CD4-positive, alpha-beta memory T cell (primary cell): ENCODE measurements around the gene CCDC85B. TPM values are rescaled to one million over a fixed set of nuclear protein-coding genes. Genes with fewer than 3 reads are reported as not detected.

Experiments used
- CTCF ChIA-PET: fragments of 350-600 bp; sonication (Branson Sonifier 250); formaldehyde crosslinking; loops from one replicate; lab custom pipeline; 2021; ENCODE audit warnings: inconsistent platforms; ENCODE audit not compliant: partially characterized antibody; lab: Charles Lee
- POLR2A ChIA-PET: fragments of 350-600 bp; sonication (Branson Sonifier 250); formaldehyde crosslinking; loops from one replicate; lab custom pipeline; 2021; ENCODE audit not compliant: partially characterized antibody; lab: Charles Lee
- DNase-seq, 5 donors: peaks; one replicate each; pipeline versions ENCODE4 v3.0.0 to v3.0.0-alpha.2; 2020 to 2022; ENCODE audit warnings: mixed read lengths in 1 of 5
- H3K27ac ChIP-seq: one replicate; pipeline ENCODE4 v1.7.0; 2013; ENCODE audit warnings: low read depth, low read length
- H3K27me3 ChIP-seq: 2 replicates; pipeline ENCODE4 v1.7.0; 2013; ENCODE audit warnings: mild to moderate bottlenecking, low read length, moderate library complexity; ENCODE audit not compliant: insufficient read depth
- H3K36me3 ChIP-seq: 2 replicates; pipeline ENCODE4 v1.7.0; 2013; ENCODE audit warnings: mild to moderate bottlenecking, low read length, moderate library complexity; ENCODE audit not compliant: insufficient read depth
- H3K4me1 ChIP-seq: 2 replicates; pipeline ENCODE4 v1.7.0; 2013; ENCODE audit warnings: mild to moderate bottlenecking, low read length, moderate library complexity; ENCODE audit not compliant: insufficient read depth
- H3K4me3 ChIP-seq, 2 donors: one replicate each; pipeline ENCODE4 v1.7.0; 2013; ENCODE audit warnings: low read length in 2 of 2, mild to moderate bottlenecking in 1 of 2
- H3K9me3 ChIP-seq, 2 donors: one replicate each; pipeline ENCODE4 v1.7.0; 2013; ENCODE audit warnings: low read length in 2 of 2, control low read depth in 1 of 2; ENCODE audit not compliant: control insufficient read depth in 1 of 2
- H3K27ac Mint-ChIP-seq, 7 donors: one replicate each; pipeline ENCODE4 v1.8.0; 2020 to 2021; ENCODE audit warnings: mixed read lengths in 7 of 7, mild to moderate bottlenecking in 6 of 7, inconsistent platforms in 3 of 7, moderate library complexity in 3 of 7
- H3K27me3 Mint-ChIP-seq, 2 donors: one replicate each; pipeline ENCODE4 v1.8.0; 2020 to 2021; ENCODE audit warnings: mixed read lengths in 2 of 2
- H3K36me3 Mint-ChIP-seq, 2 donors: one replicate each; pipeline ENCODE4 v1.8.0; 2020 to 2021; ENCODE audit warnings: mixed read lengths in 2 of 2, inconsistent platforms in 1 of 2, mild to moderate bottlenecking in 1 of 2
- H3K4me1 Mint-ChIP-seq, 4 donors: one replicate each; pipeline ENCODE4 v1.8.0; 2020 to 2021; ENCODE audit warnings: mixed read lengths in 4 of 4, mild to moderate bottlenecking in 1 of 4
- H3K4me3 Mint-ChIP-seq, 8 donors: one replicate each; pipeline ENCODE4 v1.8.0; 2020 to 2021; ENCODE audit warnings: mixed read lengths in 8 of 8, mild to moderate bottlenecking in 7 of 8, moderate library complexity in 6 of 8, inconsistent platforms in 3 of 8
- H3K9me3 Mint-ChIP-seq, 8 donors: one replicate each; pipeline ENCODE4 v1.8.0; 2020 to 2021; ENCODE audit warnings: mixed read lengths in 8 of 8, mild to moderate bottlenecking in 5 of 8, inconsistent platforms in 3 of 8, moderate library complexity in 1 of 8
- intact Hi-C: fragments of 100-400 bp; cut with micrococcal nuclease; formaldehyde crosslinking; loops from one replicate; pipeline ENCODE4 v1.15.1; 2023
- polyA plus RNA-seq, 2 donors: library from polyadenylated mRNA; unstranded; fragments of 300-500 nt; fragmentation: Illumina TruSeq; gene quantifications; one replicate each; pipeline ENCODE4 v1.2.3, GENCODE V29; 2021
- total RNA-seq, 2 experiments: library from RNA; stranded (reverse); gene quantifications; one replicate each; pipeline ENCODE4 v1.2.3, GENCODE V29; 2021

Gene CCDC85B
- total and polyA plus RNA-seq, 4 experiments from 2014 or later = 22.9 to 68.3 (median 42.5) TPM

GRCh38 chr11:65911682-65912568 is 21.5 kb downstream of the CCDC85B start:
- DNase-seq = no peak
- Mint-ChIP-seq H3K4me1 (peaks cover 11 to 30% (median 20%) of the 10 kb centered on the region in 4 donors), H3K36me3 (peaks cover 0 to 5% of the 10 kb centered on the region in 2 donors), H3K27ac (no peak overlapping the region), H3K27me3 (peaks cover 3 to 7% of the 10 kb centered on the region in 2 donors), H3K9me3 (no peaks in the 10 kb centered on the region), H3K4me3 (no peak overlapping the region)
- H3K4me3 ChIP-seq = no peak overlapping the region
- H3K4me1 ChIP-seq = peaks cover 12% of the 10 kb centered on the region
- POLR2A ChIA-PET = interaction anchor here (1.3 kb wide), 1 partner anchor 22 kb away, joined by 7 read pairs; the partner anchor contains the start of gene CCDC85B
- no peaks in the 10 kb centered on the region for H3K27me3 ChIP-seq
- CTCF ChIA-PET = interaction anchor here (1.6 to 3.0 kb wide), 3 partner anchors 21 to 27 kb away, joined by 9 to 13 read pairs (median 11); partner anchors contain the start of genes CCDC85B and FIBP
- no peaks in the 10 kb centered on the region for H3K36me3 ChIP-seq
- no peaks in the 10 kb centered on the region for H3K9me3 ChIP-seq
- intact Hi-C loops = no loop called here
- H3K27ac ChIP-seq = no peak overlapping the region

GRCh38 chr11:65912845-65913244 is 22.4 kb downstream of the CCDC85B start:
- ChIA-PET POLR2A (interaction anchor here (1.3 kb wide), 1 partner anchor 23 kb away, joined by 7 read pairs; the partner anchor contains the start of gene CCDC85B), CTCF (interaction anchor here (3.0 kb wide), 2 partner anchors 22 to 28 kb away, joined by 11 to 13 read pairs; partner anchors contain the start of gene CCDC85B)
- Mint-ChIP-seq H3K27me3 (peaks cover 3 to 7% of the 10 kb centered on the region in 2 donors), H3K27ac (no peak overlapping the region), H3K4me1 (peaks cover 15 to 39% (median 24%) of the 10 kb centered on the region in 4 donors), H3K36me3 (peaks cover 0 to 5% of the 10 kb centered on the region in 2 donors), H3K4me3 (no peak overlapping the region), H3K9me3 (no peaks in the 10 kb centered on the region)
- no peak for DNase-seq
- intact Hi-C loops = no loop called here
- H3K4me1 ChIP-seq = peaks cover 21% of the 10 kb centered on the region
- no peaks in the 10 kb centered on the region for H3K9me3 ChIP-seq
- no peaks in the 10 kb centered on the region for H3K27me3 ChIP-seq
- H3K4me3 ChIP-seq = no peak overlapping the region
- no peak overlapping the region for H3K27ac ChIP-seq
- no peaks in the 10 kb centered on the region for H3K36me3 ChIP-seq

GRCh38 chr11:65915101-65915820 is 24.8 kb downstream of the CCDC85B start:
- Histone ChIP-seq H3K4me1 (peaks cover 30% of the 10 kb centered on the region), H3K4me3 (no peak overlapping the region), H3K36me3 (no peaks in the 10 kb centered on the region), H3K27me3 (no peaks in the 10 kb centered on the region), H3K27ac (no peak overlapping the region), H3K9me3 (no peaks in the 10 kb centered on the region)
- Mint-ChIP-seq H3K4me3 (peak overlapping the region in 1 of 8 donors; percentile 25), H3K9me3 (no peaks in the 10 kb centered on the region), H3K36me3 (peaks cover 0 to 17% of the 10 kb centered on the region in 2 donors), H3K27me3 (no peaks in the 10 kb centered on the region), H3K4me1 (peaks cover 11 to 45% (median 27%) of the 10 kb centered on the region in 4 donors), H3K27ac (peak overlapping the region in 3 of 7 donors; percentile 32 to 73 (median 40))
- intact Hi-C loops = no loop called here
- POLR2A ChIA-PET = interaction anchor here (0.6 to 1.6 kb wide), 9 partner anchors 13 to 56 kb away, joined by 3 to 8 read pairs (median 4); partner anchors contain the start of genes CCDC85B, FIBP and FOSL1
- no peak for DNase-seq
- CTCF ChIA-PET = interaction anchor here (1.3 kb wide), 1 partner anchor 31 kb away, joined by 3 read pairs; no protein-coding TSS in a partner anchor

- POLR2A ChIA-PET = interaction anchor here (0.8 to 1.6 kb wide), 8 partner anchors 15 to 56 kb away, joined by 3 to 8 read pairs (median 4); partner anchors contain the start of genes CCDC85B, FIBP and FOSL1
- Histone ChIP-seq H3K9me3 (no peaks in the 10 kb centered on the region), H3K4me3 (no peak overlapping the region), H3K36me3 (no peaks in the 10 kb centered on the region), H3K27ac (no peak overlapping the region), H3K27me3 (no peaks in the 10 kb centered on the region), H3K4me1 (peaks cover 35% of the 10 kb centered on the region)
- DNase-seq = no peak
- Mint-ChIP-seq H3K4me3 (no peak overlapping the region), H3K36me3 (peaks cover 0 to 17% of the 10 kb centered on the region in 2 donors), H3K4me1 (peaks cover 13 to 50% (median 28%) of the 10 kb centered on the region in 4 donors), H3K27me3 (no peaks in the 10 kb centered on the region), H3K9me3 (no peaks in the 10 kb centered on the region), H3K27ac (peak overlapping the region in 1 of 7 donors; percentile 93)
- CTCF ChIA-PET = interaction anchor here (1.3 kb wide), 1 partner anchor 31 kb away, joined by 3 read pairs; no protein-coding TSS in a partner anchor
- intact Hi-C loops = no loop called here
These were observed 25.4 kb downstream of the CCDC85B start for GRCh38 chr11:65915821-65916251.

GRCh38 chr11:65916391-65916790 is 25.9 kb downstream of the CCDC85B start:
- no peaks in the 10 kb centered on the region for H3K36me3 ChIP-seq
- CTCF ChIA-PET = no interaction called here
- no peak overlapping the region for H3K27ac ChIP-seq
- Mint-ChIP-seq H3K36me3 (peaks cover 0 to 17% of the 10 kb centered on the region in 2 donors), H3K27me3 (no peaks in the 10 kb centered on the region), H3K4me3 (peak overlapping the region in 6 of 8 donors; percentile 42 to 90 (median 84)), H3K27ac (peak overlapping the region in 5 of 7 donors; percentile 15 to 93 (median 75)), H3K9me3 (no peaks in the 10 kb centered on the region), H3K4me1 (peaks cover 14 to 51% (median 28%) of the 10 kb centered on the region in 4 donors)
- intact Hi-C loops = no loop called here
- POLR2A ChIA-PET = interaction anchor here (0.8 to 1.6 kb wide), 6 partner anchors 16 to 57 kb away, joined by 3 to 6 read pairs (median 4); partner anchors contain the start of genes CCDC85B, FIBP and FOSL1
- no peak for DNase-seq
- peaks cover 39% of the 10 kb centered on the region for H3K4me1 ChIP-seq
- no peak overlapping the region for H3K4me3 ChIP-seq
- H3K27me3 ChIP-seq = no peaks in the 10 kb centered on the region
- no peaks in the 10 kb centered on the region for H3K9me3 ChIP-seq

GRCh38 chr11:65917077-65917433 is 26.6 kb downstream of the CCDC85B start:
- Histone ChIP-seq H3K27me3 (no peaks in the 10 kb centered on the region), H3K9me3 (no peaks in the 10 kb centered on the region), H3K4me1 (peaks cover 45% of the 10 kb centered on the region), H3K27ac (no peak overlapping the region), H3K4me3 (no peak overlapping the region), H3K36me3 (peaks cover 2% of the 10 kb centered on the region)
- Mint-ChIP-seq H3K27me3 (no peaks in the 10 kb centered on the region), H3K4me1 (peaks cover 14 to 54% (median 29%) of the 10 kb centered on the region in 4 donors), H3K27ac (peak overlapping the region; percentile 47 to 93 (median 77)), H3K36me3 (peaks cover 2 to 18% of the 10 kb centered on the region in 2 donors), H3K4me3 (peak overlapping the region; percentile 64 to 94 (median 84)), H3K9me3 (peaks cover 0 to under 1% (median 0%) of the 10 kb centered on the region in 8 donors)
- intact Hi-C loops = no loop called here
- ChIA-PET POLR2A (interaction anchor here (1.5 to 14.1 kb wide), 8 partner anchors 8 to 342 kb away, joined by 3 to 320 read pairs (median 22); partner anchors contain the start of genes CCDC85B, EHBP1L1, FIBP and FOSL1), CTCF (interaction anchor here (1.6 to 2.5 kb wide), 4 partner anchors 19 to 57 kb away, joined by 3 to 25 read pairs (median 8); partner anchors contain the start of genes CCDC85B, FIBP and MUS81)
- no peak for DNase-seq
